NCI-H524 treated with DMSO at 0.1 percent for 48 hours (cell line): ENCODE data around the gene CAST.

ENCODE experiments used
- DNase-seq: peaks from one replicate; lab custom pipeline; 2025; lab: John Stamatoyannopoulos, UW

CAST gene

GRCh38 chr5:96745025-96745424, 82.8 kb downstream of the CAST start:
- no peak for DNase-seq

- DNase-seq, result no peak
Observed at GRCh38 chr5:96745844-96746531, 83.8 kb downstream of the CAST start.

- DNase-seq, result no peak
Observed at GRCh38 chr5:96747720-96748119, 85.5 kb downstream of the CAST start.

GRCh38 chr5:96750110-96750822, 88.1 kb downstream of the CAST start:
- no peak for DNase-seq

GRCh38 chr5:96751203-96752169, 89.3 kb downstream of the CAST start:
- no peak for DNase-seq

- peak; percentile 5 for DNase-seq
Observed at GRCh38 chr5:96752341-96753016, 90.3 kb downstream of the CAST start.

- DNase-seq, result no peak
Observed at GRCh38 chr5:96753017-96753397, 90.8 kb downstream of the CAST start.

GRCh38 chr5:96753848-96754247, 91.7 kb downstream of the CAST start:
- DNase-seq, result peak; percentile 49

- DNase-seq, result no peak
Observed at GRCh38 chr5:96755851-96756250, 93.7 kb downstream of the CAST start.

- DNase-seq, result no peak
Observed at GRCh38 chr5:96756985-96757384, 94.8 kb downstream of the CAST start.

- DNase-seq, result no peak
Observed at GRCh38 chr5:96758621-96759020, 96.4 kb downstream of the CAST start.

GRCh38 chr5:96761618-96762017, 99.4 kb downstream of the CAST start:
- no peak for DNase-seq

GRCh38 chr5:96763026-96763425, 100.8 kb downstream of the CAST start:
- no peak for DNase-seq

- DNase-seq, result no peak
Observed at GRCh38 chr5:96765043-96765442, 102.9 kb downstream of the CAST start.

GRCh38 chr5:96768708-96769251, 106.6 kb downstream of the CAST start:
- no peak for DNase-seq

- no peak for DNase-seq
Observed at GRCh38 chr5:96771395-96771794, 109.2 kb downstream of the CAST start.

GRCh38 chr5:96772111-96772510, 109.9 kb downstream of the CAST start:
- DNase-seq, result peak; percentile 48

GRCh38 chr5:96772542-96772941, 110.4 kb downstream of the CAST start:
- DNase-seq, result no peak

GRCh38 chr5:96775050-96775449, 112.9 kb downstream of the CAST start:
- DNase-seq, result no peak

- no peak for DNase-seq
Observed at GRCh38 chr5:96775689-96776088, 113.5 kb downstream of the CAST start.

GRCh38 chr5:96776621-96777020, 114.4 kb downstream of the CAST start:
- DNase-seq, result no peak

- DNase-seq, result no peak
Observed at GRCh38 chr5:96778409-96778808, 116.2 kb downstream of the CAST start.
